ENCODE data around the gene FOXB1.
A peak's percentile ranks its signal among the peaks of the same experiment; 100 is the strongest.

Gene FOXB1

DNA sequence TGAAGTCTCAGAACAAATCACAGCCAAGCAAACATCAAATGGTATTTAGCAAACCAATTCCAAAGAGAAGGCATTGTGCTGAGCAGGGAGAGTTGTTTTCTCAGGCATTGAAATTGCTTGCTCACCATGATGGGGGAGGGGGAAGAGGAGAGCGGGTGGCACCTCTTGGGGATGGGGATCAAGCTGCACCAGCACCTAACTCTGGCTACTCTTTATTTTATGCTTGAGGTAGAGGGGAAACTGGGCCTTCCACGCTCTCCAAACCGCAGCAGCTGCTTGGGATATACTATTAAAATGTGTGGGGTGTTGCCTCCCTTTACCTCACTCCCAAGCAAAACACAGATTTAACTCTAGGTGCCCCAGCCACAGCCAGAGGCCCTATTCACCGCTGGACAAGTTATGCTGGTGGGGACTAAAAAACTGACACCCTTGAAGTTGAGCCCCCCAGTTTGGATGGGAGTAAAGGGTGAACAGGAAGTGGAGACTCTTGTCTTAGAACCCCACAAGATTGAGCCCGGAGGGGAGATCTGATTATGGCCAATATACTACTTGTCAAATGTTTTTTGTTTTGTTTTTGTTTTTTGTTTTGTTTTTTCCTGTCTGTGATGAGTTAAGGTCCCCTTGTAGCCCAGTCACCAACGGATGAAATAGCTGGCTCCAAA lies 5.0 kb upstream of the FOXB1 start:
- no peaks in the 10 kb centered on the region for H3K79me2 ChIP-seq (ENCODE audit: low read length)
- H3K9me3 ChIP-seq (ENCODE audit: insufficient read depth, low read length), result no peaks in the 10 kb centered on the region
- H4K20me1 ChIP-seq (ENCODE audit: insufficient read depth, low read length), result no peaks in the 10 kb centered on the region
- TF ChIP-seq EZH2phosphoT487 (IDR thresholded peaks at IDR 0.05; ENCODE audit: low read depth), result no peak
- peak overlapping the region; percentile 88; the same call in 1 of the 2 replicates for H3K9ac ChIP-seq (ENCODE audit: low read length)
- H3K27me3 ChIP-seq (ENCODE audit: low read depth, low read length), result no peaks in the 10 kb centered on the region
- no peaks in the 10 kb centered on the region for H3K36me3 ChIP-seq (replicated peaks; ENCODE audit: low read depth, low read length)
- H3K4me1 ChIP-seq (ENCODE audit: low read length), result peaks cover 35% of the 10 kb centered on the region
- peak overlapping the region; percentile 89; the same call in 1 of the 2 replicates for H3K27ac ChIP-seq (ENCODE audit: low read length)
- H2AFZ ChIP-seq (ENCODE audit: low read depth, low read length), result no peak overlapping the region
- no peak overlapping the region; the same call in 1 of the 2 replicates for H3K4me3 ChIP-seq (ENCODE audit: low read length)
- H3K4me2 ChIP-seq (ENCODE audit: low read length), result peak overlapping the region; percentile 96

DNA sequence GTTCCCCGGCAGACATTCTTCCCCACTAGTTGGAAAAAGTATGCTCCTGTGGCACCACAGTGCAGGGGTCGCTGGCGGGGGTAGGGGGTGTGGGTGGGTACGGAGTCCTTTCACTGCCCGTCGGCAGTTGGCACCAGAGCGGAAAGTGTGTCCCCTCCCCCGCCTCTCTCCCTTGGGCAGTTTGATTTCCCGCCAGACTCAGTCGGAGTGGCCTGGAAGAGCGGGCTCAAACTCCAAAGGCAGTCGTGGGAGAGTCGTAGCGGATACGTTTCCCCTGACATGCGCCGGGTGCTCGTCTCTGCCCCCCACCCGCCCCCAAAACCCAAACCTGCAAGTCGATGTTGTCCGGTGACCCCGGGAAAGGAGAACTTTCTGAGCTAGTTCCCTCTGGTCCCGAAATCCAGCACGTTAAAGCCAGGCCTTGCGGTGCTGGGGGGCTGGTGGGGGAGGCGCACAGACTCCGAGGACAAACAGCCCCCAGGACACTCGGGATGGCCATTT lies 4.4 kb upstream of the FOXB1 start:
- H3K27me3 ChIP-seq (ENCODE audit: low read depth, low read length), result no peaks in the 10 kb centered on the region
- H3K9me3 ChIP-seq (ENCODE audit: insufficient read depth, low read length), result no peaks in the 10 kb centered on the region
- no peak overlapping the region for H2AFZ ChIP-seq (ENCODE audit: low read depth, low read length)
- no peak overlapping the region for H3K4me2 ChIP-seq (ENCODE audit: low read length)
- H3K4me1 ChIP-seq (ENCODE audit: low read length), result peaks cover 40% of the 10 kb centered on the region
- H4K20me1 ChIP-seq (ENCODE audit: insufficient read depth, low read length), result no peaks in the 10 kb centered on the region
- no peaks in the 10 kb centered on the region for H3K36me3 ChIP-seq (replicated peaks; ENCODE audit: low read depth, low read length)
- H3K79me2 ChIP-seq (ENCODE audit: low read length), result no peaks in the 10 kb centered on the region
- no peak for TF ChIP-seq CTCF (IDR thresholded peaks at IDR 0.05; ENCODE audit: low read depth, low read length)
- no peak for TF ChIP-seq EZH2phosphoT487 (IDR thresholded peaks at IDR 0.05; ENCODE audit: low read depth)
- H3K9ac ChIP-seq (ENCODE audit: low read length), result no peak overlapping the region
- H3K27ac ChIP-seq (ENCODE audit: low read length), result no peak overlapping the region
- no peak overlapping the region for H3K4me3 ChIP-seq (ENCODE audit: low read length)

DNA sequence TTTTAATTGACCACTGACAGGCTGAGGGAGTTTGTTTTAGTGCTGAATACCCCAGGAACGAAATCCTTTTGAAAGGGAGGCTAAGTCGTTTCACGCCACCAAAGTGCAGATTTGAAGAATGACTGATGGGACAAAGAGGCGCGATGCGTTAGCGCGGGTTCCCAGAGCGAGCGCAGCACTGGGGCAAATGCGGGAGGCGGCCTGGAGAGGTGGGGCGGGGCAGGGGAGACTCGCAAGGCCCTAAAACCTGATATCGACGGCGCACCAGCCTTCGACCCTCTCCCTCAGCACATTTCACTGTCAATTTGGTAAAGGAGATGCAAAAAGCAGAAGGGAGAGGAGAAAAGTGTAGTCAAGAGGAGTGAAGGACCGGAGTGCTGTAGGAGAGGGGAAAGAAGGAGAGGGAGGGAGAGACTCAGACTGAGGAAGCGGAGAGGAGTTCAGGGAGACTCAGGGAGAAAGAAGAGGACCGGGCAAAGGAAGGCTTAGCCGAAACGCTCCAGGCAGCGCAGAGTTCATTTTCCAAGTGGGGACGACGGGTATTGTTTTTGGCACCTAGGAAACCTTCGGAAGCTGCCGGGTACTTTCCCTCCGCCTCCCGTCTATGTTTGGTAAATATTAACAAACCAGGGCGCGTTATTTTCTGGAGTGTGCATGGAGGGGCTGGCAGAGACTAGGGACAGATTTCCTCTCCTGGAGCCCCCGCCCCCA lies 3.8 kb upstream of the FOXB1 start:
- H2AFZ ChIP-seq (ENCODE audit: low read depth, low read length), result no peak overlapping the region
- no peak for TF ChIP-seq CTCF (IDR thresholded peaks at IDR 0.05; ENCODE audit: low read depth, low read length)
- no peak for TF ChIP-seq EZH2phosphoT487 (IDR thresholded peaks at IDR 0.05; ENCODE audit: low read depth)
- H3K36me3 ChIP-seq (replicated peaks; ENCODE audit: low read depth, low read length), result no peaks in the 10 kb centered on the region
- no peak overlapping the region for H3K9ac ChIP-seq (ENCODE audit: low read length)
- no peaks in the 10 kb centered on the region for H3K9me3 ChIP-seq (ENCODE audit: insufficient read depth, low read length)
- no peak overlapping the region for H3K4me3 ChIP-seq (ENCODE audit: low read length)
- H3K4me1 ChIP-seq (ENCODE audit: low read length), result peaks cover 40% of the 10 kb centered on the region
- no peak overlapping the region for H3K27ac ChIP-seq (ENCODE audit: low read length)
- H3K27me3 ChIP-seq (ENCODE audit: low read depth, low read length), result no peaks in the 10 kb centered on the region
- H4K20me1 ChIP-seq (ENCODE audit: insufficient read depth, low read length), result no peaks in the 10 kb centered on the region
- H3K4me2 ChIP-seq (ENCODE audit: low read length), result no peak overlapping the region
- H3K79me2 ChIP-seq (ENCODE audit: low read length), result no peaks in the 10 kb centered on the region; the same call in 1 of the 2 replicates

DNA sequence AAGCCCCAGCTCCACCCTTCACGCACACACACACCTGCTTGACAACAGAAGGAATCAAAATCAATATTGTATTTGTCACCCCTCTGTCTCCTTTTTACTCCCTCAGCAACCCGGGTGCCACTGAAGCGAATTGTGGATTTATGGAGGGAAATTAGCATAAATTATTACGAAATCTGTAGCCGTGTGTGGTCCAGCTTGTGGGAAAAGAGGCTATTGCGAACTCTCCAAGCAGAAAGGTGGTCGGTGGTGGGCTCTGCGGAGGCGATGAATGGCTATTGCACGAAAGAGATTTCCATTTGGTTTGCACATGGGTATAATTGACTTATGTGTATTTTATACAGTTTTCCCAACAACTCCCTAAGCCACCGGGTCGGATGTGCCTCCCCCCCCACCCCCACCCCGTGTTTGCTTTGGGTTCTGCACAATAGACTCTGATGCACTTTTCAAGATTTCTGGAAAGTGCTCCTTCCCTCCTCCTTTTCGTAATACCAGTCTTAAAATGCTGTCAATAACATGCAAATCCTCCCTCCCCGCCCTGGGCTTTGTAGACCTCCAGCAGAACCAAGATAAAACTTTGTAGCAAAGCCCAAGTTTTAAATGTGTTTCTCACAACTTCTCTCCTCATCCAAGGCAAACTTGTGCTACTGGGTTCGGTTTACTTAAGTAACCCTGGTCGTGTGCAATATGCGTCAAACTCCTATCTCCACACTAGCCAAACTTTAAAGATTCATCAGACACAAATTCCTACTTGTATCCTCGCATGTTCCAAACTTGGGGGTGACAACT lies 3.1 kb upstream of the FOXB1 start:
- Histone ChIP-seq H3K4me2 (ENCODE audit: low read length) (no peak overlapping the region), H3K9me3 (ENCODE audit: insufficient read depth, low read length) (no peaks in the 10 kb centered on the region), H3K27ac (ENCODE audit: low read length) (no peak overlapping the region), H3K4me1 (ENCODE audit: low read length) (peaks cover 45% of the 10 kb centered on the region), H4K20me1 (ENCODE audit: insufficient read depth, low read length) (no peaks in the 10 kb centered on the region), H3K9ac (ENCODE audit: low read length) (no peak overlapping the region), H3K27me3 (ENCODE audit: low read depth, low read length) (no peaks in the 10 kb centered on the region), H3K79me2 (ENCODE audit: low read length) (no peaks in the 10 kb centered on the region; the same call in 1 of the 2 replicates), H3K36me3 (replicated peaks; ENCODE audit: low read depth, low read length) (no peaks in the 10 kb centered on the region), H2AFZ (ENCODE audit: low read depth, low read length) (no peak overlapping the region), H3K4me3 (ENCODE audit: low read length) (no peak overlapping the region)
- TF ChIP-seq EZH2phosphoT487 (IDR thresholded peaks at IDR 0.05; ENCODE audit: low read depth) (no peak), CTCF (IDR thresholded peaks at IDR 0.05; ENCODE audit: low read depth, low read length) (no peak)
